Esophagus mucosa (tissue), 1 donor: ENCODE results near the gene ZNF207. TPM values are rescaled to one million over a fixed set of nuclear protein-coding genes. Genes with fewer than 3 reads are reported as not detected.
"Not testable (repeated sequence)": the region's sequence is repeated elsewhere in the genome, so short reads cannot be mapped to it uniquely, and the experiment has no call there.

ENCODE experiments used
- ATAC-seq: fragments of 200-7000 bp; cut with Tn5 transposase; one replicate; pipeline ENCODE4 v1.9.1; 2020
- total RNA-seq: library from RNA; stranded (reverse); gene quantifications from one replicate; pipeline ENCODE4 v1.2.4, GENCODE V29; 2023
- donor health status: DM: yes; HTN: yes; CAD: no.

Gene ZNF207
- total RNA-seq, 1 donor from 2014 or later, result 131 TPM

- peak; percentile 39 for ATAC-seq
These were observed 14.3 kb upstream of the ZNF207 start for GRCh38 chr17:32335687-32336086.

- ATAC-seq, result peak; percentile 21
These were observed 8.7 kb upstream of the ZNF207 start for GRCh38 chr17:32341141-32341856.

GRCh38 chr17:32341857-32342602 lies 7.9 kb upstream of the ZNF207 start, which contains the start of gene C17orf75:
TSS of gene C17orf75 (minus strand) at chr17:32342173. CDS start at chr17:32342139, 34 bp downstream.
- ATAC-seq, result peak; percentile 90

- ATAC-seq, result no peak
These were observed 7.2 kb upstream of the ZNF207 start for GRCh38 chr17:32342603-32343325.

GRCh38 chr17:32345951-32346600 lies 3.9 kb upstream of the ZNF207 start:
- no peak for ATAC-seq

GRCh38 chr17:32348483-32348800 lies 1.5 kb upstream of the ZNF207 start:
- ATAC-seq, result no peak

- ATAC-seq, result peak; percentile 19
These were observed 479 bp upstream of the ZNF207 start for GRCh38 chr17:32349503-32349853.

- ATAC-seq, result peak; percentile 59
These were observed 885 bp downstream of the ZNF207 start for GRCh38 chr17:32350666-32351418.

- not testable (repeated sequence) for ATAC-seq
These were observed 2.8 kb downstream of the ZNF207 start for GRCh38 chr17:32352734-32353133.

- no peak for ATAC-seq
These were observed 5.9 kb downstream of the ZNF207 start for GRCh38 chr17:32355649-32356377.

GRCh38 chr17:32356378-32356743 lies 6.4 kb downstream of the ZNF207 start:
- no peak for ATAC-seq

GRCh38 chr17:32356750-32357149 lies 6.8 kb downstream of the ZNF207 start:
- ATAC-seq, result peak; percentile 75

- ATAC-seq, result peak; percentile 72
These were observed 7.7 kb downstream of the ZNF207 start for GRCh38 chr17:32357615-32358014.

GRCh38 chr17:32361270-32361669 lies 11.3 kb downstream of the ZNF207 start:
- ATAC-seq, result no peak

GRCh38 chr17:32370426-32370825 lies 20.5 kb downstream of the ZNF207 start:
- peak; percentile 28 for ATAC-seq

- peak; percentile 13 for ATAC-seq
These were observed 32.7 kb downstream of the ZNF207 start for GRCh38 chr17:32382526-32383223.

GRCh38 chr17:32383926-32384434 lies 34.0 kb downstream of the ZNF207 start:
- no peak for ATAC-seq

GRCh38 chr17:32385121-32385520 lies 35.2 kb downstream of the ZNF207 start:
- ATAC-seq, result no peak

- ATAC-seq, result no peak
These were observed 36.0 kb downstream of the ZNF207 start for GRCh38 chr17:32385971-32386370.

GRCh38 chr17:32386844-32387243 lies 36.9 kb downstream of the ZNF207 start:
- peak; percentile 64 for ATAC-seq

- not testable (repeated sequence) for ATAC-seq
These were observed 38.2 kb downstream of the ZNF207 start for GRCh38 chr17:32388128-32388527.
